ENCODE data around the gene EPHA1.
"Not testable (repeated sequence)": the region's sequence is repeated elsewhere in the genome, so short reads cannot be mapped to it uniquely, and the experiment has no call there.

EPHA1 gene

GRCh38 chr7:143402233-143402632, 6.4 kb downstream of the EPHA1 start:
- not testable (repeated sequence) for DNase-seq (ENCODE audit: low read depth)

GRCh38 chr7:143401265-143401664, 7.4 kb downstream of the EPHA1 start:
- no peak for DNase-seq (ENCODE audit: low read depth)

GRCh38 chr7:143399642-143400041, 9.0 kb downstream of the EPHA1 start:
- DNase-seq (ENCODE audit: low read depth) = no peak

GRCh38 chr7:143399151-143399550, 9.5 kb downstream of the EPHA1 start:
- DNase-seq (ENCODE audit: low read depth) = no peak

- DNase-seq (ENCODE audit: low read depth) = no peak
Measured at GRCh38 chr7:143398616-143399015, 10.0 kb downstream of the EPHA1 start.

GRCh38 chr7:143397710-143398530, 10.7 kb downstream of the EPHA1 start:
- DNase-seq (ENCODE audit: low read depth) = no peak

GRCh38 chr7:143396625-143397556, 11.8 kb downstream of the EPHA1 start:
- no peak for DNase-seq (ENCODE audit: low read depth)

- DNase-seq (ENCODE audit: low read depth) = no peak
Measured at GRCh38 chr7:143396182-143396581, 12.5 kb downstream of the EPHA1 start.

GRCh38 chr7:143395187-143396149, 13.2 kb downstream of the EPHA1 start:
- no peak for DNase-seq (ENCODE audit: low read depth)

- no peak for DNase-seq (ENCODE audit: low read depth)
Measured at GRCh38 chr7:143394777-143395176, 13.9 kb downstream of the EPHA1 start.

GRCh38 chr7:143394068-143394467, 14.6 kb downstream of the EPHA1 start:
- DNase-seq (ENCODE audit: low read depth) = no peak

- no peak for DNase-seq (ENCODE audit: low read depth)
Measured at GRCh38 chr7:143393267-143394041, 15.2 kb downstream of the EPHA1 start.

GRCh38 chr7:143392875-143393266, 15.8 kb downstream of the EPHA1 start:
- DNase-seq (ENCODE audit: low read depth) = no peak

- DNase-seq (ENCODE audit: low read depth) = not testable (repeated sequence)
Measured at GRCh38 chr7:143392427-143392826, 16.2 kb downstream of the EPHA1 start.

GRCh38 chr7:143391462-143392404, 16.9 kb downstream of the EPHA1 start:
- no peak for DNase-seq (ENCODE audit: low read depth)

- DNase-seq (ENCODE audit: low read depth) = no peak
Measured at GRCh38 chr7:143390773-143391317, 17.8 kb downstream of the EPHA1 start.

GRCh38 chr7:143390104-143390772, 18.4 kb downstream of the EPHA1 start:
- DNase-seq (ENCODE audit: low read depth) = no peak

- no peak for DNase-seq (ENCODE audit: low read depth)
Measured at GRCh38 chr7:143389316-143390103, 19.1 kb downstream of the EPHA1 start.
